ENCODE measurements around the gene MAGEB17.
"Not testable (repeated sequence)": the region's sequence is repeated elsewhere in the genome, so short reads cannot be mapped to it uniquely, and the experiment has no call there.

The MAGEB17 gene

GRCh38 chrX:16167181-16167580, at the start of gene MAGEB17:
TSS of gene MAGEB17 (plus strand) at chrX:16167481. CDS start at chrX:16170383, 2,902 bp downstream.
- DNase-seq, result no peak

GRCh38 chrX:16119353-16120220, 47.7 kb upstream of the MAGEB17 start:
- no peak for DNase-seq

- DNase-seq, result no peak
These were observed 46.9 kb upstream of the MAGEB17 start for GRCh38 chrX:16120431-16120830.

GRCh38 chrX:16123222-16123786, 44.0 kb upstream of the MAGEB17 start, which contains the start of gene GRPR:
TSS of gene GRPR (plus strand) at chrX:16123565. CDS start at chrX:16123954, 389 bp downstream.
- peak; percentile 73 for DNase-seq

GRCh38 chrX:16124201-16124600, 43.1 kb upstream of the MAGEB17 start:
- no peak for DNase-seq

- no peak for DNase-seq
These were observed 41.6 kb upstream of the MAGEB17 start for GRCh38 chrX:16125520-16126149.

- no peak for DNase-seq
These were observed 36.6 kb upstream of the MAGEB17 start for GRCh38 chrX:16130707-16131106.

GRCh38 chrX:16134936-16135335, 32.3 kb upstream of the MAGEB17 start:
- DNase-seq, result no peak

GRCh38 chrX:16136080-16136479, 31.2 kb upstream of the MAGEB17 start:
- DNase-seq, result no peak

- DNase-seq, result no peak
These were observed 29.7 kb upstream of the MAGEB17 start for GRCh38 chrX:16137416-16138107.

GRCh38 chrX:16138108-16138427, 29.2 kb upstream of the MAGEB17 start:
- no peak for DNase-seq

- DNase-seq, result no peak
These were observed 26.8 kb upstream of the MAGEB17 start for GRCh38 chrX:16140448-16140847.

- no peak for DNase-seq
These were observed 26.3 kb upstream of the MAGEB17 start for GRCh38 chrX:16140983-16141382.

- no peak for DNase-seq
These were observed 25.6 kb upstream of the MAGEB17 start for GRCh38 chrX:16141422-16142245.

- DNase-seq, result no peak
These were observed 25.1 kb upstream of the MAGEB17 start for GRCh38 chrX:16142246-16142558.

GRCh38 chrX:16143968-16144367, 23.3 kb upstream of the MAGEB17 start:
- DNase-seq, result no peak

- DNase-seq, result no peak
These were observed 22.9 kb upstream of the MAGEB17 start for GRCh38 chrX:16144420-16144819.

GRCh38 chrX:16145093-16145492, 22.2 kb upstream of the MAGEB17 start:
- not testable (repeated sequence) for DNase-seq

GRCh38 chrX:16145656-16146055, 21.6 kb upstream of the MAGEB17 start:
- DNase-seq, result no peak

- no peak for DNase-seq
These were observed 18.4 kb upstream of the MAGEB17 start for GRCh38 chrX:16148896-16149295.

GRCh38 chrX:16155581-16156096, 11.6 kb upstream of the MAGEB17 start:
- no peak for DNase-seq

GRCh38 chrX:16156692-16157331, 10.5 kb upstream of the MAGEB17 start:
- no peak for DNase-seq
